ENCODE results near the gene RER1.
"Not testable (repeated sequence)": the region's sequence is repeated elsewhere in the genome, so short reads cannot be mapped to it uniquely, and the experiment has no call there.

The RER1 gene

GRCh38 chr1:2427976-2428375 lies 36.3 kb downstream of the RER1 start:
- no peak for DNase-seq (ENCODE audit: low read depth in 2 of 2)

GRCh38 chr1:2428490-2428889 lies 36.8 kb downstream of the RER1 start:
- DNase-seq (ENCODE audit: low read depth in 2 of 2), result no peak

GRCh38 chr1:2429780-2430591 lies 38.3 kb downstream of the RER1 start:
- DNase-seq (ENCODE audit: low read depth in 2 of 2), result no peak

GRCh38 chr1:2430592-2430973 lies 38.9 kb downstream of the RER1 start:
- DNase-seq (ENCODE audit: low read depth in 2 of 2), result no peak

GRCh38 chr1:2431103-2431502 lies 39.5 kb downstream of the RER1 start:
- no peak for DNase-seq (ENCODE audit: low read depth in 2 of 2)

GRCh38 chr1:2431518-2431917 lies 39.9 kb downstream of the RER1 start:
- DNase-seq (ENCODE audit: low read depth in 2 of 2), result no peak

GRCh38 chr1:2432441-2432844 lies 40.8 kb downstream of the RER1 start:
- DNase-seq (ENCODE audit: low read depth in 2 of 2), result no peak

GRCh38 chr1:2433196-2433595 lies 41.6 kb downstream of the RER1 start:
- DNase-seq (ENCODE audit: low read depth in 2 of 2), result no peak

- DNase-seq (ENCODE audit: low read depth in 2 of 2), result no peak
These were observed 42.5 kb downstream of the RER1 start for GRCh38 chr1:2433936-2434655.

GRCh38 chr1:2435091-2435490 lies 43.5 kb downstream of the RER1 start:
- DNase-seq (ENCODE audit: low read depth in 2 of 2), result no peak

GRCh38 chr1:2435746-2436355 lies 44.2 kb downstream of the RER1 start:
- no peak for DNase-seq (ENCODE audit: low read depth in 2 of 2)

GRCh38 chr1:2436876-2437275 lies 45.2 kb downstream of the RER1 start:
- no peak for DNase-seq (ENCODE audit: low read depth in 2 of 2)

- DNase-seq (ENCODE audit: low read depth in 2 of 2), result no peak
These were observed 46.0 kb downstream of the RER1 start for GRCh38 chr1:2437617-2438016.

- no peak for DNase-seq (ENCODE audit: low read depth in 2 of 2)
These were observed 46.4 kb downstream of the RER1 start for GRCh38 chr1:2438038-2438437.

GRCh38 chr1:2438641-2439040 lies 47.0 kb downstream of the RER1 start:
- DNase-seq (ENCODE audit: low read depth in 2 of 2), result no peak

GRCh38 chr1:2439369-2439768 lies 47.7 kb downstream of the RER1 start:
- no peak for DNase-seq (ENCODE audit: low read depth in 2 of 2)

- DNase-seq (ENCODE audit: low read depth in 2 of 2), result not testable (repeated sequence)
These were observed 48.7 kb downstream of the RER1 start for GRCh38 chr1:2440346-2440745.

- no peak for DNase-seq (ENCODE audit: low read depth in 2 of 2)
These were observed 50.1 kb downstream of the RER1 start for GRCh38 chr1:2441746-2442145.

GRCh38 chr1:2442661-2443060 lies 51.0 kb downstream of the RER1 start:
- no peak for DNase-seq (ENCODE audit: low read depth in 2 of 2)

GRCh38 chr1:2443277-2444137 lies 51.9 kb downstream of the RER1 start:
- DNase-seq (ENCODE audit: low read depth in 2 of 2), result no peak

- no peak for DNase-seq (ENCODE audit: low read depth in 2 of 2)
These were observed 52.5 kb downstream of the RER1 start for GRCh38 chr1:2444138-2444591.

Data from fibroblast of skin of left biceps (primary cell).